GM18873 (cell line): ENCODE results near the gene ADCY5.

Source experiments
- ATAC-seq: cut with Tn5 transposase; IDR thresholded peaks from one replicate; pipeline ENCODE4 v1.9.1; 2021; ENCODE audit warnings: mild to moderate bottlenecking, moderate library complexity, moderate number of reproducible peaks; ENCODE audit not compliant: unreplicated experiment, low FRiP score

The ADCY5 gene

DNA sequence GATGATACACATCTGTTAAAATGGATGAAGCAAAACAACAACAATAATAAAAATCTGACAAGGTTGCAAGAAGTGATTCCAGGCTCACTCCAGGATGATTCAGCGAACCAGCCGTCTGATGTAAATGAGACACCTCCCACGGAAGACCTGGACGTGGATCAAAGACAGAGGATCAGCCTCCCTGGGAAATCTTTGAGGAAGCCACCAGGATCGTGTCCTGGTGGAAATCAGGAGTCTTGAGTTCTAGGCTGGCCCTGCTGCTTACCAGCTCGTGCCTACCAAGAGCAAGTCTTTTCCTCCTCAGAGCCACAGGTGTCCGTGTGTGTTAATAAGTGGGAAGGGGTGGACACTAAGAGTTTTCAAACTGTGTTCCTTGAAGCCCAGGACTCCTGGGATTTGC is 15.3 kb upstream of the ADCY5 start:
- no peak for ATAC-seq

DNA sequence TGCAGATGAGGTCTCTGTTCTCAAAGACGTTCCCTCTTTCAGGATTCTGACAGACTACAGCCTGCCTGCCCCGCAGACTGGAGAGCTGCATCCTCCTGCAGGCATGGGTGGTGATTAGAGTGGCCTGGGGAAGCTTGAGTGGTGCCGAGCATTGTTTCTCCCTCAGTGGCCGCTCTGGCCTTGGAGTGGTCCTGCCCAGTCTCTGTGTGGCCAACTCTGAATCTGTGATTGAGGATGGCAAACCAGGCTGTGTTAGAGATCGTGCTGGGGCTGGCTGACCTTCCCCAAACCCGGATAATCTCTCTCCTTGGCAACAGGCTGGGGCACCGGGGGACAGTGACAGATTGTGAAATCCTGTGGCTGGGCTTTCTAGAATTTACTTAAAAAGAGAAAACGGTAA is 11.0 kb upstream of the ADCY5 start:
- no peak for ATAC-seq

DNA sequence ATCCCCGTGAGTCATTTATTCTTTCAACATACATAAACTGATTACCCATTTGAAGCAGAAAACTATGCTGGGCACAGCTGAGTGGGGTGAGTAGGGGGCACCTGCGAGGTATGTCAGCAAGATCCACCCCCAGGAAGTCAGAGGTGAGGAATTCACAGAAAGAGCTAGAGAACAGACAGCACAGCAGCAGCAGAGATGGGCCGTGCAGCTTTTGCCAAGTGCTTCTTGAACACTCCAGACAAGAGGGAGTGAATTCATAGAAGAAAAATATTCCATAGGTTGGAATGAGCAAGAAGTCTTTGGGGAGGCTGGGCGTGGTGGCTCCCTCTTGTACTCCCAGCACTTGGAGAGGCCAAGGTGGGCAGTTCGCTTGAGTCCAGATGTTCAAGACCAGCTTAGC is 9.4 kb upstream of the ADCY5 start:
- ATAC-seq: no peak

DNA sequence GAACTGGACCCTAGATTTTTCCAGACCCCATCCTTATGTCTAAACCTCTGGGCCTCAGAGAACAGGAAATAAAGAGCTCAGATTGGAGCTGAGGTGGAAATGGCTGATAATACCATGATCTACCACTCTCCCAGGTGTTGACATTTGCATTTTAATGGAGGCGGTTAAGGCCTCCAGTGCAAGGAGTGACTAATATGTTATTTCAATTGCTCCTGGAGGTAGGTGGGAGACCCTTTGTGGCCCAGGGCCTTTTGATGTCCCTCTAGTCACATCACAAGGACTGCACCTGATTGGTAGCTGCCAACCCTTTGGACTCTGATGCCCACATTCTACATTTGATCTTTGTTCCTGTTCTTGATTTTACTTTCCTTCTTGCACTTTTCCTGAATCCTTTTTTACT is 9.0 kb upstream of the ADCY5 start:
- no peak for ATAC-seq

GRCh38 chr3:123453675-123454074 is 4.8 kb upstream of the ADCY5 start:
- ATAC-seq: no peak

- no peak for ATAC-seq
Observed at GRCh38 chr3:123451186-123451585, 2.3 kb upstream of the ADCY5 start.

DNA sequence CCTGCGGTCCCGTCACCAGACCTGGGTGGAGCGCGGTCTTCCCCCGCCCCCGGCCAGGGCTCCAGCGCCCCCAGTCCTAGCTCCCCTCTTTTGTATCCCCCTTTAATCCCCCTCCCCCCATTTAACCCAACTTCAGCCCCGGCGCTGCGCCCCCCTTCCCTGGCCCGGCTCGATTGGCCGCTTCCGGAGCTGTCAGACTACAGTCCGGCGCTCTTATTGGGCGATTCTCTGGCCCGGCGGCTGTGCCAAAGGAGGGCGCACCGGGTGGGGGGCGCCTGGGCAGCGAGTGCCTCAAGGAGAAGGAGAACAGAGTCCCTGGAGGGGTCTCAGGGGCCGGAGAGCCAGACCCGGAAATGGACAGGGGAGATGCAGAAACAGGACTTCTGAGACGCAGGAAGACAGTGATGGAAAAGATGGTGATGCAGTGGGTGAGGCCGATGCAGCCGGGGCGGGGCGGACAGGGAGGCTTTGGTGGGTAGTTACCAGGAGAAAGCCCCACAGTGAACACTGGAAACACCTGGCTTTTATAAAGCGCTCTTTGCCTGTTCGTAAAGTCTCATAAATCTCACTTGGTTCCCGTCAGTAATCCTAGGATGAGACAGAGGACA is 1.2 kb upstream of the ADCY5 start:
- no peak for ATAC-seq

DNA sequence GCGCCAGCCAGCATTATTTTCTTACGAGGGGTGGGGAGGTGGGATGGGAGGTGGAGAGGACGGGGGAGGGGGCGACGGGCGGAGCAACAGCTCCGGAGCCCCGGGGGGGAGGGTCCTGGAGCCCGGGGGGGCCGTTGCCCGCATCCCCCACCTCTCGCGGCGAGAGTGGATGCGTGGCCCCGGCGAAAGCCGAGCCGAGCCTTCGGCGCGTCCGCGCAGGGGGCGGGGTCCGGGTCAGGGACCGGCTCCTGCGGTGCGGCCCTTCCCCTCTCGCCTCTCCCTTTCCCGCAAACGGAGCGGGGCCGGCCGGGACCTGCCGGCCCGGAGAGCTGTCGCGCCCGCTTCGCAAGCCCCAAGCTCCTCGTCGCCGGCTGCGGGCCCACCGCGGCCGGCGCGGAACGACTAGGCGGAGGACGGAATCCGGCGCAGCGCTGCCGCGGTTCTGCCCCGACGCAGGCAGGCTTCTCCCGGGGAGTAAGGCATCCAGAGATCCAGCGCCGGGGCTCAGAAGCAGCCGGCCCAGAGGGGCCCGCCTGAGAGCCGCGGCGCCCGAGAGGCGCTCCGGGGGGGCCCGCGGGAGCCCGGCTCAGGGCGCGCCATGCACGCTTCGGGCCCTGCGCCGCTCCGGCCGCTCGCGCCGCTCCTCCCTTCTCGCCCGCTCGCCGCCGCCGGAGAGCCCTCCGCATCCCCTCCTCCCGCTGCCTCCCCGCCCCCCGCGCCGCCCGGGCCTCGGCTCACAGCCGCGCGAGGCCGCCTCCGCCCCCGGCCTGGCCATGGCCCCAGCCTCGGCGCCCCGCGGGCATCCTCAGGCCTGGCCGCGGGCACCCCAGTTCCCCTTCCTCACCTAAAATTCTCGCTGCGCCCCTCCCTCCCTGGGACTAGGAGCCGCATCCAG is 459 bp upstream of the ADCY5 start:
- ATAC-seq: no peak

DNA sequence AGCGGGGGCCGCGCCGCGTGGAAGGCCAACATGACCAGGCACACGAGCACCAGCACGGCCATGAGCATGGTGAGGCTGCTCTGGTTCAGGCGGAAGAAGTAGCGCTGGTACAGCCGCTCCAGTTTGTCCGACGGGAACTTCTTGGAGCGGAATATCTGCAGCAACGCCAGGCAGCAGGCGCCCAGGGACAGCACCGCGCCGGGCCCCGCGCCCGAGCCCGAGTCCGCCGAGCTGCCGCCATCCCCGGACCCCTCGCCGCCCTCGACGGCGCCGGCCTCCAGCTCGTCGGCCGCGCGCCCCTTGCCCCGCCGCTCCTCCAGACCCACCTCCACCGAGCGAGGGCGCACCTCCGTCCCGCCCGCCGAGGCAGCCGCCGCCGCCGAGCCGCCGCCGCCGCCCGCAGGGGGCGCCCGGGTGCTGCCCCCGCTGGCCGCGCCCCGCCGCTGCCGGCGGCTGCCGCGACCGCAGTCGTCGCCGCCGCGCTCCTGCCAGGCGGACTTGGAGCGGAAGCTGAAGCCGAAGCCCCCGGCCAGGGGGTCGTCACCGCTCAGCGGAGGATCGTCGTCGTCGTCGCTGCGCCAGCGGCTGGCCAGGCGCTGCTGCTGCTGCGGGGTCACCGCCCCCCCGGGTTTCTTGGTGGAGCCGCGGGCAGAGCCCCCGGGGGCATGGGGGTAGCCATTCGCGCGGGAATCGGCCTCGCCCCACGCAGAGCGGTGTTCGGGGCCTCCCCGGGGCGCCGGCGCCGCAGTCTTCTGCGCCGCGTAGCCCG is 957 bp downstream of the ADCY5 start:
- ATAC-seq: no peak

DNA sequence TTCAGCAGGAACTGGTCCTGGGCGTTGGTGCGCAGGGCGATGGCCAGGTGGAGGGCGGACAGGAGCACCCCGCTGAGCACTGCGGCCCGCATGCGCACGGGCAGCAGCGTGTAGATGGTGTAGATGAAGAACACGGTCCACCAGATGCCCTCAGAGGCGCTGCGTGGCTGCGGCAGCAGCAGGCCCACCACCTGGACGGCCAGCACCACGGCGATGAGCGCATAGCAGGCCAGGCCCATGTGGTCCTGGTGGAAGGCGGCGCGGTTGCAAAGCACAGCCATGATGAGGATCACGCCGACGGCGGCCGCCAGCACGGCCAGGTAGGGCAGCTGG is 1.5 kb downstream of the ADCY5 start:
- ATAC-seq: no peak

DNA sequence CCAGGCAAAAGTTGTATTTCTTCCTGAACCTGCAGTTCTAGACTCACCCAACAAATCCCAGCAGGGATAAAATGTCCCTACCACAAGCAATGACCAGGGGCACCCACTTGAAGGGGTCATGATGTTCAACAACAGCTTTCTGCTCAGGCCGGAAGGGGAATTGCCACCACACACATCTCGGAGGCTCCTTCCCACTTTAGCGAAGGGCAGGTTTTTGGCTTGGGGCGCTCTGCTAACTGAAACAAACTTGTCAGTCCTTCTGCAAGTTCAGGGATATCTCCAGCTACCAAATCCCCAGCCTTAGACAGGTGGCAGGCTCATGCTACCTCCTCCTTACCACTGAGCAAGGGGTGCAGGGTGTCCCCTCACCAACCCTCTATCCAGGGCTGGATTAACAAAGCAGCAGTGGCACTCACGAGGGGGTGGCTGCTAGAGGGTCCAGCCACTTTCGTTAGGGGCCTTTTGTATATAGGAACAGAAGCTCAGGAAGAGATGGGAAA is 2.2 kb downstream of the ADCY5 start:
- no peak for ATAC-seq

DNA sequence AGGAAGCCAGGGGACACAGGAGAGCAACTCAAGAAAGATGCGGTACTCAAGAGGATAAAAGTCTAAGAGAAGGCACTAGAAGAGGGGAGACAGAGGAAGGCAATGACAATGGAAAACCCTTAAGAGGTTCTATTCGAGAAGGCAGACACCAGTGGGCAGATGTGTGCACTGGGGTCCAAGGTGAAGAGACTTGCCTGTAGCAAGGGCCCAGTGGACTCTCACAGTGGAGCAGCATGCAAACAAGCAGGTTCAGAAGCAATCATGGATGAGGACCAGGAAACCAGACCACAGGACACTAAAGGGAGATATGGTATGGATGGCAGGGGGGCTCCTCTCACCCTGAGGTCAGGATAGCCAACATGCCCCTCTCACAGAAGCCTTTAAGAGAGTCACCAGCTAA is 2.7 kb downstream of the ADCY5 start:
- ATAC-seq: no peak

GRCh38 chr3:123445702-123446101 is 3.2 kb downstream of the ADCY5 start:
- ATAC-seq: no peak

- ATAC-seq: no peak
Observed at GRCh38 chr3:123444744-123445143, 4.1 kb downstream of the ADCY5 start.

GRCh38 chr3:123444023-123444422 is 4.9 kb downstream of the ADCY5 start:
- no peak for ATAC-seq

DNA sequence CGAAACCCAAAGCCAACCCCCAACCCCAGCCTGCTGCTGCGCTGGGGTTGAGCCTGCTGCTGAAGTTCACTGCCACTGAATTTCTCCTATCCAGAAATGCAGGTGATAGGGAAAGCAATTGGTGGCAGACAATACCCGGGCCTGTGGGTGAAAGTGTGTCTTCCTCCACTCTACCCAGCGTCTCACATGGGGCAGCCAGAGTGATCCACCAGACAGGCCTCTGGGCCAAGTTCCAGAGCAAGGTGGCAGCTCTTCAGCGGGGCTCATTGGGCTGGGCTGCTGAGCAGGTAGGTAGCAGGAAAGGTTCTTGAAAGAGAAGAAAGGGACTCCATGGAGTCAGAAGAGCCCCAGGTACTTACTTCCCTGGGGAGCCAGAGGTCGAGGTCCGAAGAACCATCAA is 6.0 kb downstream of the ADCY5 start:
- ATAC-seq: no peak

DNA sequence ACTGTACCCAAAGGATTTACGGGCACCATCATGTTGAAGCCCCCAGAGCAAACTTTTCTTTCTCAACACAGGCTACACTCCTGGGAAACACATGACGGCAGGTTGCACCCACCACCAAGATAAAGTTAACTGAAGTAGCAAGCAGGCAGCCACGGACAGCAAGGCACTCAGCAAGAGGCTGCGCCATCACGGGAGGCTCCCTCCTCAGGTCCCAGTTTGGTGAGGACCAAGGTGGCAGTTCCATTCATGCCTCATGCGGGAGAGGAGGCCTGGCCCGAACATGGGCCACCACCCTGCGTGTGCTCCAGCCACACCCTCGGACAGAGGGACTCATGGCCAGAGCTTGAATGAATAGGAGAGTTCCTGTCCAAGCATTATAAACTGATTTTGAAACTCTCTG is 6.8 kb downstream of the ADCY5 start:
- no peak for ATAC-seq

DNA sequence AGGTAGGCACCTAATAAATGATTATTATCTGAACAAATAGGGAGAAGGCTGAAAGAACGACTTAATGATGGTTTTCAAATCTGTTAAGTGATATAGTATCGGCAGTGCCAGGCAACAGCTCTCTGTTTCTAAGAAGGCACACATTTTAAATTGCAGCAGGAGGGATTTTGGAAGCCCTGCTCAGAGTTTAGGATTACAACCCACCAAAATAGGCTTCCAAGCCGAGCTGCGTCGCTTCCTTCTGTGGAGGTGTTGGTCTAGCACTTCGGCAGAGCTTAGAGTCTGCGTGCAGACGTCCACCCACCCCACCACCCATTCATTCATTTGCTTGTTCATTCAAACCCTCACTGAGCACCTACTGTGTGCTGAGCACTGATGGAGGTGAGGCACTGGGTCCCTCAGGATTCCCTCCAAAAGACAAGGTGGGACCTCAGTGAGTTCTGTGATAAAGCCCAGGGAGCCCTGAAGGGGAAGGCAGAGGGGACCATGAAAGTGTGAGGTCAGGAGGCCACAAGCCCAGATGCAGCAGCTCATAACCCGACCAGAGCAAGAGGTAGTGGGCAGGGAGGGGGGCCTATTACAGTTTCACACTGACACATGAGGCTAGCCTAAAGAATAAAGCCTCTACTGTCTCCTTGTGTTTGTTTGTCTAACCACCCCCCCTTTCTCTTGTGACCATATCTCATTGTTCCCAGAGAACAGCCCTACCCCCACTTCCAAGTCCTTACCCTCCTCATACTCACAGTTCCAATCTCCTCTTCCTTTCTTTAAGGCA is 8.9 kb downstream of the ADCY5 start:
- ATAC-seq: no peak

GRCh38 chr3:123432832-123433523 is 15.9 kb downstream of the ADCY5 start:
- no peak for ATAC-seq
